GM19395 (cell line): Measurements from ENCODE around the gene PLA2G15.
A peak's percentile ranks its signal among the peaks of the same experiment; 100 is the strongest.

ENCODE experiments used
- ATAC-seq: cut with Tn5 transposase; IDR thresholded peaks from one replicate; pipeline ENCODE4 v1.9.1; 2021; ENCODE audit warnings: mild to moderate bottlenecking, moderate library complexity; ENCODE audit not compliant: unreplicated experiment

The PLA2G15 gene

GRCh38 chr16:68292425-68292824 lies 47.3 kb downstream of the PLA2G15 start:
- ATAC-seq, result no peak

GRCh38 chr16:68296291-68296690 lies 51.1 kb downstream of the PLA2G15 start:
- ATAC-seq, result no peak

- ATAC-seq, result no peak
Measured at GRCh38 chr16:68296693-68297092, 51.5 kb downstream of the PLA2G15 start.

GRCh38 chr16:68297908-68298307 lies 52.7 kb downstream of the PLA2G15 start:
- ATAC-seq, result no peak

GRCh38 chr16:68298312-68298711 lies 53.1 kb downstream of the PLA2G15 start:
- no peak for ATAC-seq

- no peak for ATAC-seq
Measured at GRCh38 chr16:68298907-68299561, 53.9 kb downstream of the PLA2G15 start.

- no peak for ATAC-seq
Measured at GRCh38 chr16:68299571-68300453, 54.6 kb downstream of the PLA2G15 start.

- no peak for ATAC-seq
Measured at GRCh38 chr16:68300734-68301459, 55.7 kb downstream of the PLA2G15 start.

GRCh38 chr16:68306633-68307032 lies 61.5 kb downstream of the PLA2G15 start:
- no peak for ATAC-seq

GRCh38 chr16:68309799-68310198 lies 64.6 kb downstream of the PLA2G15 start:
- no peak for ATAC-seq

GRCh38 chr16:68310437-68310773 lies 65.2 kb downstream of the PLA2G15 start:
- ATAC-seq, result peak; percentile 36
